ENCODE measurements around the gene CEP68.
A peak's percentile ranks its signal among the peaks of the same experiment; 100 is the strongest.
"Not testable (repeated sequence)": the region's sequence is repeated elsewhere in the genome, so short reads cannot be mapped to it uniquely, and the experiment has no call there.

CEP68 gene

DNA sequence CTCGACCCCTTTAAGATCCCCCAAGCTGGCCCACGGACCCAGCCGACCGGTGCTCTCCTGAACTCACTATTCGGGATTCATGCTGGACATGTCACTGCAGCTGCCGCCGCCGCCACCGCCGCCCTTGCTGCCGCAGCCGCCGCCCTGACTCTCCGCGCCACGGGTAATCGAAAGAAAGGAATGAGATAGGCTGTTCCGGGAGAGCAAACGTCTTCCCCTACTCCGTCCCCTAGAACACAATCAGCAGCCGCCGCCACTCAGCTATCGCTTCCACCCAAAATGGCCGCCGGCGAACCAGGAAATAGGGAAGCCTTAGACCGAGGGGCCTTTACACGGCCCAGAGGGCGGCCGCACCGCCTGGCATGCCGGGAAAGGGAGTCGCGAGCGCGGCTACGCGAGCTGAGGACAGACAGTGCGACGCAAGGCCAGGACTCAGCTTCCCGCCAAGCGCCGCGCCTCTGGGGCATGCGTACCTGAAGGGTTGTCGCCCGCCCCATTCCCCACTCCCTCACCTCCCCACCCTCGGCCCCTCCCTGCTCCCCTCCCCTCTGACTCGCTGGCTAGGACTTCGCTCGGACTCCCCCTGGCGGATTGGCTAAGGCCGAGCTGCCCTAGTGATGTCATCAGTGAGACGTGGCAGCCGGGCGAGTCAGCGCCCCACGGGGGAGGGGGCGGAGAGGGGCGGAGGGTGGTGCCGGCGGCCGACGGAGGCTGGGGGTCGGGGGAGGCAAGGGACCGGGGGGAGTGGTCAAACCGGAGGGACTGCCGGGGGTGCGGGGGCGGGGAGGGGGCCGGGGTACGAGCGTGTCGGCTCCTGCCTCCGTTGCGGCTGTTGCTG is 73.8 kb downstream of the CEP68 start, which contains the start of gene RAB1A:
TSS of gene RAB1A (minus strand) at position 281 of the 838 bp plus-strand sequence. CDS start at position 90, 191 bp downstream.
- DNase-seq (ENCODE audit: low read depth), result peak; percentile 99

DNA sequence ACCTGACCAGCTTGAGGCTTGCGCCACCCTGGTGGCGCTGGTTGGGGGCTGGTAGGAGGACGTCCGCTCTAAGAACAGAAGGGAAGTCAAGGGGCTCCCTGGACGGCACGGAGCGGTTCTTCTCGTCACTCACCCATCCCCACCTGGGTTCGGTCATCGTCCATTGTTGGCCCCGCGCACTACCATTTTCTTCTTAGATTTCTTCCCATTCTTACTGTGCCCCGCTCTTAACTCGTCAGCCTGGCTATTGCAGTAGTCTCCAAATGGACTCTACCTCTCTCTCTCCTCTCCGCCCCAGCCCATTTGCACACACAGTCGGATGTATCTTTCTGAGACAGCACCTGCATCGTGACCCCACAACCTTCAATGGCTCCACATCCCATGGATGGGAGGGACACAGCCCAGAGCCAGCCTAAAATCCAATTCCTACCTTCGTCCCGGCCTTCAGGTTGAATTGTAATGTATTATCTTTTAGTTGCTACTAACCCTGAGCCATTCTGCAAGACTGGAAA is 74.5 kb downstream of the CEP68 start:
- no peak for DNase-seq (ENCODE audit: low read depth)

DNA sequence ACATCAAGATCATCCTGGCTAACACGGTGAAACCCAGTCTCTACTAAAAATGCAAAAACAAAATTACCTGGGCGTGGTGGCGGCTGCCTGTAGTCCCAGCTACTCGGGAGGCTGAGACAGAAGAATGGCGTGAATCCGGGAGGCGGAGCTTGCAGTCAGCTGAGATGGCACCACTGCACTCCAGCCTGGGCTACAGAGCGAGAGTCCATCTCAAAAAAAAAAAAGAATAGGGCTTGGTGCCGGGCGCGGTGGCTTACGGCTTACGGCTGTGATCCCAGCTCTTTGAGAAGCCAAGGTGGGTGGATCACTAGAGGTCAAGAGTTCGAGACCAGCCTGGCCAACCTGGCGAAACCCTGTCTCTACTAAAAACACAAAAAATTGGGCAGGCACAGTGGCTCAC is 76.7 kb downstream of the CEP68 start:
- DNase-seq (ENCODE audit: low read depth), result not testable (repeated sequence)

DNA sequence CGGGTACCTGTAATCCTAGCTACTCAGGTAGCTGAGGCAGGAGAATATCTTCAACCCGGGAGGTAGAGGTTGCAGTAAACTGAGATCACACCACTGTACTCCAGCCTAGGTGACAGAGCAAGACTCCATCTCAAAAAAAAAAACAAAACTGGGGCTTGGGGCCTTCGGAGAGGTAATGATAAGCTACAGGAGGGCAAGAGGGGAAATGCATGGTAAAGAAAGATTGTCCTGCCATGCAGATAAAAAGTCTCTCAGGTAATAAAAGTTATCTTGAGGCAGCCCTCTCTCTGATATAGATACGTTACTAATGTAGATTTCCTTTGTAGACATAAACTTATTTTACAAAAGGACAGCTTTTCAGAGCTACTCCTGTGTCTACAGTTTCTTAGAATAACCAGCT is 77.4 kb downstream of the CEP68 start:
- DNase-seq (ENCODE audit: low read depth), result no peak

DNA sequence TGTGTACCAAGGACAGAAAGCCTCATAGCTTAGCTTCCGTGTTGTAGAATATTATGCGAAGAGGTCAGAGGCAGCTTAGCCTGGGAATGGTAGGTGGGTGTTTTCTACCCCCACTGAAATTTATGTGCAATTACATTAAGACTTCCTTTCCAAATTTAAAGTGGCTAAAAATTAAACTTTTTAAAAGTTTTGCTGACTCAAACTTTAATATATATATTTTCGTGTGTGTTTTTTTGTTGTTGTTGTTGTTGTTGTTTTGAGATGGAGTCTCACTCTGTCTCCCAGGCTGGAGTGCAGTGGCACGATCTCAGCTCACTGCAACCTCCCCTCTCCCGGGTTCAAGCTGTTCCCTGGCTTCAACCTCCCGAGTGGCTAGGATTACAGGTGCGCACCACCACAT is 77.9 kb downstream of the CEP68 start:
- no peak for DNase-seq (ENCODE audit: low read depth)

DNA sequence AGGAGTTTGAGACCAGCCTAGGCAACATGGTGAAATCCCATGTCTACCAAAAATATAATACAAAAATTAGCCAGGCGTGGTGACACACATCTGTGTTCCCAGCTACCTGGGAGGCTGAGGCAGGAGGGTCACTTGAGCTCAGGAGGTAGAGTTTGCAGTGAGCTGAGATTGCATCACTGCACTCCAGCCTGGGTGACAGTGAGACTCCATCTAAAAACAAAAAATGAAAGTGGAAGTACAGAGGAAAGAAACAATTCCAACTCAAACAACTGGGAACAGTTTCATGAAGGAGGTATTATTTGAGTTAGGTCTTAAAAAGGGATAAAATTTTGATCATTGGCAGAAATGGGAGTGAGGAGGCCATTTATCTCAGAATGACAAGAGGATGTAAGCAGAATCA is 80.0 kb downstream of the CEP68 start:
- no peak for DNase-seq (ENCODE audit: low read depth)

Data from activated T-cell treated with anti-CD3 and anti-CD28 coated beads for 1 hour (primary cell).